ENCODE results near the gene PRSS22. TPM values are rescaled to one million over a fixed set of nuclear protein-coding genes. Genes with fewer than 3 reads are reported as not detected.

The PRSS22 gene
- total RNA-seq, 1 experiment from 2014 or later = 36.9 TPM

- BruUV-seq (replicated peaks) = no TSS peak
Measured at GRCh38 chr16:2836646-2837508, 21.1 kb downstream of the PRSS22 start.

GRCh38 chr16:2835638-2836493 is 22.1 kb downstream of the PRSS22 start:
- Histone ChIP-seq H3K4me1 (ENCODE audit: insufficient read depth, low read length) (peaks cover 22% of the 10 kb centered on the region), H3K9me3 (ENCODE audit: low read length) (no peaks in the 10 kb centered on the region), H3K27ac (ENCODE audit: low read length) (peak overlapping the region; percentile 91), H3K4me2 (ENCODE audit: low read length) (peak overlapping the region; percentile 70), H3K9me2 (replicated peaks; ENCODE audit: low read length) (no peaks in the 10 kb centered on the region), H3K9ac (ENCODE audit: low read length) (peak overlapping the region; percentile 54), H2AFZ (ENCODE audit: low read length) (0 out of 2 replicates have a peak overlapping the region, but pooled peaks have one; percentile 21), H3K27me3 (ENCODE audit: low read length) (no peaks in the 10 kb centered on the region), H3K4me3 (ENCODE audit: low read length) (peak overlapping the region; percentile 41; the same call in 1 of the 2 replicates), H3K36me3 (ENCODE audit: low read depth, low read length) (no peaks in the 10 kb centered on the region), H4K20me1 (ENCODE audit: low read length) (no peaks in the 10 kb centered on the region), H3K79me2 (ENCODE audit: low read length) (no peaks in the 10 kb centered on the region), H3F3A (ENCODE audit: low read length, unreplicated experiment) (no peaks in the 10 kb centered on the region)
- CTCF ChIA-PET = no interaction called here
- TSS peak; percentile 21 for BruUV-seq (replicated peaks)
- TF ChIP-seq EZH2 (IDR thresholded peaks at IDR 0.05; ENCODE audit: low read length, unreplicated experiment) = no peak
- no peak for TF ChIP-seq EZH2phosphoT487 (IDR thresholded peaks at IDR 0.05; ENCODE audit: borderline replicate concordance, low read length)
- no peak for TF ChIP-seq CTCF (conservative IDR thresholded peaks at IDR 0.05; ENCODE audit: low read depth, low read length)
- POLR2A ChIA-PET (ENCODE audit: unreplicated experiment) = interaction anchor here (0.5 kb wide), 1 partner anchor 70 kb away, joined by 3 read pairs; no protein-coding TSS in a partner anchor
- DNase-seq (peak; percentile 93), ATAC-seq (peak; percentile 76)
- intact Hi-C loops (cut with micrococcal nuclease) = no loop called here

More at GRCh38 chr16:2836646-2837508, 21.1 kb downstream of the PRSS22 start:
- no peaks in the 10 kb centered on the region for H3K36me3 ChIP-seq (ENCODE audit: low read depth, low read length)
- H4K20me1 ChIP-seq (ENCODE audit: low read length) = no peaks in the 10 kb centered on the region
- H3K9me3 ChIP-seq (ENCODE audit: low read length) = no peaks in the 10 kb centered on the region
- intact Hi-C loops (cut with micrococcal nuclease) = no loop called here
- DNase-seq = no peak
- H3K27me3 ChIP-seq (ENCODE audit: low read length) = no peaks in the 10 kb centered on the region
- H3K9ac ChIP-seq (ENCODE audit: low read length) = peak overlapping the region; percentile 54; the same call in 1 of the 2 replicates
- H3K4me2 ChIP-seq (ENCODE audit: low read length) = peak overlapping the region; percentile 70
- TF ChIP-seq CTCF (conservative IDR thresholded peaks at IDR 0.05; ENCODE audit: low read depth, low read length) (no peak), EZH2 (IDR thresholded peaks at IDR 0.05; ENCODE audit: low read length, unreplicated experiment) (no peak), EZH2phosphoT487 (IDR thresholded peaks at IDR 0.05; ENCODE audit: borderline replicate concordance, low read length) (no peak)
- POLR2A ChIA-PET (ENCODE audit: unreplicated experiment) = interaction anchor here (0.5 kb wide), 1 partner anchor 69 kb away, joined by 3 read pairs; no protein-coding TSS in a partner anchor
- H3K79me2 ChIP-seq (ENCODE audit: low read length) = no peaks in the 10 kb centered on the region
- H2AFZ ChIP-seq (ENCODE audit: low read length) = no peak overlapping the region
- H3K4me3 ChIP-seq (ENCODE audit: low read length) = no peak overlapping the region
- peak overlapping the region; percentile 91 for H3K27ac ChIP-seq (ENCODE audit: low read length)
- H3F3A ChIP-seq (ENCODE audit: low read length, unreplicated experiment) = no peaks in the 10 kb centered on the region
- peaks cover 22% of the 10 kb centered on the region for H3K4me1 ChIP-seq (ENCODE audit: insufficient read depth, low read length)
- no peaks in the 10 kb centered on the region for H3K9me2 ChIP-seq (replicated peaks; ENCODE audit: low read length)
- ATAC-seq = no peak
- CTCF ChIA-PET = no interaction called here
